ENCODE data around the gene GNL3. TPM values are rescaled to one million over a fixed set of nuclear protein-coding genes. Genes with fewer than 3 reads are reported as not detected.

The GNL3 gene
- total RNA-seq, 1 experiment from 2014 or later = 88.9 TPM

GRCh38 chr3:52710512-52710911 is 24.7 kb downstream of the GNL3 start:
- Histone ChIP-seq H3K36me3 (ENCODE audit: control insufficient read depth, insufficient read depth, low read length) (peaks cover 18% of the 10 kb centered on the region), H3K27ac (ENCODE audit: low read length) (no peak overlapping the region), H3K4me3 (ENCODE audit: low read depth in 2 of 2, low read length in 2 of 2) (no peak overlapping the region), H3K4me1 (ENCODE audit: control insufficient read depth, insufficient read depth, low read length) (peaks cover 6% of the 10 kb centered on the region), H3K9me3 (ENCODE audit: control insufficient read depth, insufficient read depth, low read depth, low read length) (no peaks in the 10 kb centered on the region), H3K27me3 (ENCODE audit: control insufficient read depth, insufficient read depth, low read length) (no peaks in the 10 kb centered on the region)
- no peak for DNase-seq (ENCODE audit: low read depth, low spot score)
- CTCF ChIA-PET = no interaction called here
- intact Hi-C loops (cut with micrococcal nuclease; ENCODE audit: unreplicated experiment) = no loop called here
- in situ Hi-C loops (cut with HindIII; ENCODE audit: low pct_unique_long_range_greater_than_20kb, low sequenced_read_pairs) = no loop called here
- no peak for TF ChIP-seq TCF7L2 (IDR thresholded peaks at IDR 0.05; ENCODE audit: low read depth, low read length)
- no peak for TF ChIP-seq REST (IDR thresholded peaks at IDR 0.05; ENCODE audit: insufficient read depth in 1 of 2, low read depth in 2 of 2, low read length in 1 of 2)
- no peak for TF ChIP-seq SIN3A (IDR thresholded peaks at IDR 0.05; ENCODE audit: borderline replicate concordance, insufficient read depth, low read depth, low read length)
- POLR2A ChIA-PET = no interaction called here
- no TSS peak for BruUV-seq (replicated peaks)
- ATAC-seq = no peak

GRCh38 chr3:52712291-52713212 is 26.7 kb downstream of the GNL3 start:
- Histone ChIP-seq H3K4me1 (ENCODE audit: control insufficient read depth, insufficient read depth, low read length) (peaks cover 4% of the 10 kb centered on the region), H3K27ac (ENCODE audit: low read length) (no peak overlapping the region), H3K4me3 (ENCODE audit: low read depth in 2 of 2, low read length in 2 of 2) (no peak overlapping the region), H3K9me3 (ENCODE audit: control insufficient read depth, insufficient read depth, low read depth, low read length) (no peaks in the 10 kb centered on the region), H3K36me3 (ENCODE audit: control insufficient read depth, insufficient read depth, low read length) (peaks cover 11% of the 10 kb centered on the region), H3K27me3 (ENCODE audit: control insufficient read depth, insufficient read depth, low read length) (no peaks in the 10 kb centered on the region)
- ATAC-seq = no peak
- ChIA-PET POLR2A (no interaction called here), CTCF (no interaction called here)
- intact Hi-C loops (cut with micrococcal nuclease; ENCODE audit: unreplicated experiment) = no loop called here
- no peak for TF ChIP-seq TCF7L2 (IDR thresholded peaks at IDR 0.05; ENCODE audit: low read depth, low read length)
- no peak for TF ChIP-seq POLR2AphosphoS5 (IDR thresholded peaks at IDR 0.05; ENCODE audit: low read depth, low read length)
- TF ChIP-seq SIN3A (IDR thresholded peaks at IDR 0.05; ENCODE audit: borderline replicate concordance, insufficient read depth, low read depth, low read length) = no peak
- TF ChIP-seq REST (IDR thresholded peaks at IDR 0.05; ENCODE audit: insufficient read depth in 1 of 2, low read depth in 2 of 2, low read length in 1 of 2) = no peak
- TF ChIP-seq CTCF (IDR thresholded peaks at IDR 0.05) = no peak
- in situ Hi-C loops (cut with HindIII; ENCODE audit: low pct_unique_long_range_greater_than_20kb, low sequenced_read_pairs) = no loop called here
- BruUV-seq (replicated peaks) = no TSS peak
- DNase-seq (ENCODE audit: low read depth, low spot score) = no peak
